HG03135 (cell line): Measurements from ENCODE around the gene GNAQ.

Experiments used
- ATAC-seq: cut with Tn5 transposase; IDR thresholded peaks from one replicate; pipeline ENCODE4 v1.9.1; 2021; ENCODE audit warnings: mild to moderate bottlenecking, moderate library complexity; ENCODE audit not compliant: unreplicated experiment

Gene GNAQ

GRCh38 chr9:78031893-78032729, 500 bp upstream of the GNAQ start:
- no peak for ATAC-seq

DNA sequence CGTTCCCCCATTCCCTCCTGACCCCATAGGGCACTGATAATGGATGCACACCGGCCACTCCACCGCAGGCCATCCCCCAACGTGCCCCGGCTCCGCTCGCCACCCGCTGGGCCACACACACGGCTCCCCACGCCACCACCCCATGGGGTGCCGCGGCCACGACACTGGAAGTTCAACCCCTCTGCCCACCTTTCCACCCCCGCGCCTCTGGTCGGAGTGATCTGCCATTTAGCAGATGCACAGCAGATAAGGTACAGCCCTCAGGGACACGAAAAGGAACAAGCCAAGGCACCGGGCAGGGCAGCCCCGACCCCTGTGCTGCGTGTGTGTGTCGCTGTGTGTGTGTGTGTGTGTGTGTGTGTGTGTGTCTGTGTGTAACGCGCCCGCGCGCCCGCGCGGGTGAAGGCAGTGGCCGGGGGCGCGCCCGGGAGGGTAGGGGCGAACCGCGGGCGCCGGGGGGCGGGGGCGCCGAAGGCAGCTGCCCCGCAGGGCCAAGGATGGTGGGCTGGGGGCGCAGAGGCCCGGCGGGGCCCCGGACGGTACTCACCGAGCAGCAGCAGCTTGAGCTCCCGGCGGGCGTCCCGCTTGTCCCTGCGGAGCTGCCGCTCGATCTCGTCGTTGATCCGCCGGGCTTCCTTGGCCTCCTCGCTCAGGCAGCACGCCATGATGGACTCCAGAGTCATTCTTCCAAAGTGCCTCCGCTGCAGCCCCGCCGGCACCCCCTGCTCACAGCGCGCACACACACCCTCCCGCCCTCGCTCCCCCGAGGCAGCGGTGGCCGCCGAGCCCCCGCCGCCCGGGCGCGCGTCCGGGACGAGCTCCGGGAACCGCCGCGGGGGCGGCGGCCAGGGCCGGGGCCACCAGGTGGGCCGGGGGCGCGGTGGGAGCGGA, 813 bp downstream of the GNAQ start:
- no peak for ATAC-seq

DNA sequence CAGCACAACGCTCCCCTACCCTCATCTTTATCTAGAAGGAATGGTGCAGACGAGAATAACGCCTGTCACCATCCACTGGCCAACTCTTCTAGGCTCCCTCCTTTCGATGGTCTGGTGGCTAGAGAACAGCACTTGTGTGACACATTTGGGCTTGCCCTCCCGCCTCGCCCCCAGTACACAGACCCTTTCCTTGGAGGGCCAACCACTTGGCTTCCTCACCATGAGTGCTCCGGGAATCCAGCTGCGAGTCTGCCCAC, 1.4 kb downstream of the GNAQ start:
- no peak for ATAC-seq

- no peak for ATAC-seq
These were observed 1.9 kb downstream of the GNAQ start for GRCh38 chr9:78029551-78030295.

- no peak for ATAC-seq
These were observed 2.7 kb downstream of the GNAQ start for GRCh38 chr9:78028926-78029325.

- no peak for ATAC-seq
These were observed 4.7 kb downstream of the GNAQ start for GRCh38 chr9:78026947-78027346.

GRCh38 chr9:78026416-78026815, 5.2 kb downstream of the GNAQ start:
- no peak for ATAC-seq

DNA sequence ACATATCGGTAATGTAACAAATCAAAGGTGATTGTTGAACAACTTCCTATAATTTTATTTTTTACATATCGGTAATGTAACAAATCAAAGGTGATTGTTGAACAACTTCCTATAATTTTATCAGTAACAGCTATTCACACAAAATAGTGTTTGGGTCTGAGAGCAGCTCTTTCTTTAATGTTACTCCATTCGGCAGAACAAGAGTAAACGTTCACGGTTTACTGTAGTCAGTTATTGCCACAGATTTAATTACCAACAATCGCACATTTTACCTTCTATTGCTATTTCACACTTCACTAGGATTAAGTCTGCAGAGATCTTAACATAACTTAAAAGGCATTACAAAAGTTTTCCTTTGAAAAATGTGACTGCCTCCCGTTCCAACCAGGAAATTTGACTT, 6.4 kb downstream of the GNAQ start:
- no peak for ATAC-seq

DNA sequence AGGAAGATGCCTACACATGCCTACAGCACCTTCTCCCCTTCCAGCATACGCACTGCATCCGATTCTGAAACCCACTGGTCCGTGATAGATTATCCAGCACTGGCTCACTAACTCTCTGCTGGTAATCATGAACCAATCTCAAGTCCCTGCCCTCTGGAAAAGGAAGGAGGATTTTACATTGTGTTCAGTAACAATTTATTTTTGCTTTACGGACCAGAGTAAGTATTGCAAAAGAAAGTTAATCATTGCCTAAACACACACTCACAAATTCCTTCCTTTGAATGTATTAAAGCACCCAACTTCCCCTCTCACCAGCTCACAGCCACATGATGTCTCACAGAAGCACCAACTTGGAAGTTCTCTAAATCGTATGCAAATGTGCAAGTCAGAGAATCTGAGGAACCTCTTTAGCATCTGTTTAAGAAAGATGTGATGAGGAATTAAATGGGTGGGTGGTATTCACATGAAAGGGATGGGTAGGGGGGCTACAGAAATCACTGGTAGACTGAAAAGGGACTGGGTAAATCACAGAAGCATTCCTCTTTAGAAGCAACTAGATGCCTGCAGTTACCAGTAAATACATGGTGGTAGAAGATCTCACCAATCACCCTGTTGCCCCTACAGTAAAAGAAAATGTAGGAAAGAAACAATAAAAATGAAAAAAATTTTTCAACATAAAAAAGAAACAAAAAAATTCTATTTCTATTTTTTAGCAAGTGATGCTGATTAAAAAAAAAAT, 8.4 kb downstream of the GNAQ start:
- ATAC-seq = no peak

DNA sequence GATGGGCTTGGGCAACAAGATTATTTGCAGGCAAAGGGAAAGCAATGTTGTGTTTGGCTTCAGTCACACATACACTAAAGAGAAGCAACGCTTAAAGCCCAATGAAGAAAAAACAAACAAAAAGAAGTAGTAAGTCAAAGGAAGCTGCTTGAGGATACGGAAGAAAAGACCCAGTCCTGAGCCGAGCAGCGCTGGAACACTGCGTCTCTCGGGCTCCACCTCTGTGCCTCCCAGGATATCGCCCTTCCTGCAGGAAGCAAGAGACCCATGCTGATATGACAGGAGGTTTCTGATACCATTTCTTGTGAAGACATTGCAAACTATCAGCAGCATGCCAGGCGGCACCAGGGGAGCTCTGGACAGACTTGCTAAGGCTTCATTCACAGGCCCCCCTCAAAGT, 9.9 kb downstream of the GNAQ start:
- ATAC-seq = no peak

- no peak for ATAC-seq
These were observed 14.4 kb downstream of the GNAQ start for GRCh38 chr9:78017190-78017693.

DNA sequence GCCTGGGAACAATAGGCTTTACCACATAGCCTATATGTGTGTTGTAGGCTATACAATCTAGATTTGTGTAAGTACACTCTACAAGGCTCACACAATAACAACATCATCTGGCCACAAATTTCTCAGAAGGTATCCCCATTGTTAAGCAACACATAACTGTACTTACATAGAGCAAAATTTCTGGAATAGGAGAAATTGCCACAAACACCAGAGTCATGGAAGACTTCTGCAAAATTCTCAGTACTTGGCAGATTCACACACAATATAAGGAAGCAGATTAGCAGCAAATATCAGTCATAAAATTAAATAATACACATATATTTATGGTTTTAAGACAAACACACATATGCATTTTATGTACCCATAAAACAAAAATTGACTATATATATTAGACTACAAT, 16.4 kb downstream of the GNAQ start:
- no peak for ATAC-seq

DNA sequence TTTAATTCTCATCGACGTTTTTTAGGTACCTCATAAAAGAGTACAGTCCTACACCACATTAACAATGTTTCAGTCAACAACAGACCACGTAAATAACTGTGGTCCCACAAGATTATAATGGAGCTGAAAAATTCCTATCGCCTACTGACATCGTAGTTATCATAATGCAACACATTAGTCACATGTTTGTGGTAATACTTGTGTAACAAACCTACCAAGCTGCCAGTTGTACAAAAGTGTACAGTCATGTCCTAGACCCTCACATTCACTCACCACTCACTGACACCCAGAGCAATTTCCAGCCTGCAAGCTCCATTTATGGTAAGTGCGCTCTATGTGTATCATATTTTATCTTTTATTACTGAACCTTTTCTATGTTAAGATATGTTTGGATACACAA, 16.8 kb downstream of the GNAQ start:
- no peak for ATAC-seq

DNA sequence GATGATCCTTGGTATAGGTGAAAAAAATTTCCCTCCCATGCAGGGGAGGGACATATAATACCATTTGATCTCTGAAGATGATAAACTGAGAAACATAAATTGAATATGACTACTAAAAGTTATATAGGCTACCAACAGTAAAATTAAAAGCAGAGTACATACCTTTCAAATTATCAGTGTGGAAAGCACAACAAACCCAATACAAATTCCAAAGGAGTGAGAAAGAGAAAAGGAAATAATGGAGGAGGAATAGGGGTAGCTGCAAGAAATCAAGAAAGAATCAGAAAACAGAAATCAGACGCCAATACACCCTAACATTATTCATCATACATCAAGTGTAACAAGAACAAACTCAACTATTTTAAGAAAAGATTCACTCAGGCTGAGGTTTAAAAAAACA, 17.7 kb downstream of the GNAQ start:
- ATAC-seq = no peak

- ATAC-seq = no peak
These were observed 20.6 kb downstream of the GNAQ start for GRCh38 chr9:78011049-78011448.

DNA sequence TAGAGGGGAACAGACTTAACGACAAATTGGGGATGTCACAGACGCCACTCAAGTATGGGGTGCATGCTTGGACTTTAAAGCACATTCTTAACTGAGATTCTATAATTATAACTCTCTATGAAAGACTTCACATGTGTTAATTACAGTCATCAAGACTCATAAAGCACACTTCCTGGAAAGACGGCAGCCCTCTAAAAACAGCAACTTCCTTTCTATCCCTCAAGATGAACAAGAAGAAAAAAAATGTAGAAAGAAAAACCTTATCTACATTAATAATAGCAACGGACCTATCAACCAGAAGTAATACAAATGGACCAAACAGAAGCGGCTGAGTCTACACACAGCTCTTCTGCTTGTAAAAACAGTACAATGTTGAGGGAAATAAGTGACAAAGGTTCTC, 21.2 kb downstream of the GNAQ start:
- ATAC-seq = no peak

- ATAC-seq = no peak
These were observed 22.4 kb downstream of the GNAQ start for GRCh38 chr9:78009186-78009585.

GRCh38 chr9:78006734-78007133, 24.9 kb downstream of the GNAQ start:
- ATAC-seq = no peak

GRCh38 chr9:78005231-78006002, 26.2 kb downstream of the GNAQ start:
- ATAC-seq = no peak
